Immature natural killer cell (primary cell): Measurements from ENCODE around the gene IMMP2L. TPM values are rescaled to one million over a fixed set of nuclear protein-coding genes. Genes with fewer than 3 reads are reported as not detected.

Source experiments
- DNase-seq, 3 donors: peaks; one replicate each; pipeline ENCODE4 v3.0.0; 2022; ENCODE audit warnings: mixed read lengths in 1 of 3
- H3K27ac Mint-ChIP-seq, 6 donors: one replicate each; pipeline ENCODE4 v1.8.0; 2020; ENCODE audit warnings: mixed read lengths in 6 of 6, mild to moderate bottlenecking in 5 of 6, inconsistent platforms in 4 of 6, moderate library complexity in 3 of 6
- H3K27me3 Mint-ChIP-seq, 3 donors: one replicate each; pipeline ENCODE4 v1.8.0; 2020 to 2021; ENCODE audit warnings: low read depth in 3 of 3, mild to moderate bottlenecking in 3 of 3, mixed read lengths in 3 of 3, moderate library complexity in 3 of 3, inconsistent platforms in 1 of 3
- H3K36me3 Mint-ChIP-seq, 3 donors: one replicate each; pipeline ENCODE4 v1.8.0; 2020; ENCODE audit warnings: mixed read lengths in 3 of 3, inconsistent platforms in 2 of 3, mild to moderate bottlenecking in 2 of 3
- H3K4me1 Mint-ChIP-seq, 2 donors: one replicate each; pipeline ENCODE4 v1.8.0; 2020; ENCODE audit warnings: inconsistent platforms in 2 of 2, mild to moderate bottlenecking in 2 of 2, mixed read lengths in 2 of 2, moderate library complexity in 1 of 2
- H3K4me3 Mint-ChIP-seq, 5 donors: one replicate each; pipeline ENCODE4 v1.8.0; 2020; ENCODE audit warnings: mild to moderate bottlenecking in 5 of 5, mixed read lengths in 5 of 5, inconsistent platforms in 3 of 5, moderate library complexity in 3 of 5
- H3K9me3 Mint-ChIP-seq, 6 donors: one replicate each; pipeline ENCODE4 v1.8.0; 2020; ENCODE audit warnings: mild to moderate bottlenecking in 6 of 6, mixed read lengths in 6 of 6, inconsistent platforms in 4 of 6, moderate library complexity in 3 of 6
- polyA plus RNA-seq, 3 donors: library from polyadenylated mRNA; unstranded; fragments of 300-500 nt; fragmentation: Illumina TruSeq; gene quantifications; one replicate each; pipeline ENCODE4 v1.2.3, GENCODE V29; 2021

IMMP2L gene
- polyA plus RNA-seq, 3 donors from 2014 or later = 17.0 to 20.7 TPM; not detected in 1

- Mint-ChIP-seq H3K4me1 (no peaks in the 10 kb centered on the region), H3K36me3 (peaks cover 0 to 3% (median 0%) of the 10 kb centered on the region in 3 donors), H3K4me3 (no peak overlapping the region), H3K27ac (no peak overlapping the region), H3K27me3 (no peaks in the 10 kb centered on the region), H3K9me3 (peaks cover 0 to 18% (median 2%) of the 10 kb centered on the region in 6 donors)
- DNase-seq = no peak
Observed at GRCh38 chr7:110830778-110831177, 731.5 kb downstream of the IMMP2L start.

GRCh38 chr7:110827936-110828335, 734.4 kb downstream of the IMMP2L start:
- Mint-ChIP-seq H3K27ac (no peak overlapping the region), H3K9me3 (peaks cover 4 to 22% (median 7%) of the 10 kb centered on the region in 6 donors), H3K36me3 (no peaks in the 10 kb centered on the region), H3K27me3 (no peaks in the 10 kb centered on the region), H3K4me3 (no peak overlapping the region), H3K4me1 (no peaks in the 10 kb centered on the region)
- no peak for DNase-seq

- Mint-ChIP-seq H3K36me3 (peaks cover 0 to under 1% (median under 1%) of the 10 kb centered on the region in 3 donors), H3K27ac (no peak overlapping the region), H3K27me3 (no peaks in the 10 kb centered on the region), H3K9me3 (peaks cover 4 to 22% (median 7%) of the 10 kb centered on the region in 6 donors), H3K4me3 (no peak overlapping the region), H3K4me1 (no peaks in the 10 kb centered on the region)
- DNase-seq = no peak
Observed at GRCh38 chr7:110827287-110827855, 734.9 kb downstream of the IMMP2L start.

- Mint-ChIP-seq H3K27me3 (no peaks in the 10 kb centered on the region), H3K9me3 (peaks cover 9 to 26% (median 14%) of the 10 kb centered on the region in 6 donors), H3K4me3 (no peak overlapping the region), H3K27ac (no peak overlapping the region), H3K36me3 (no peaks in the 10 kb centered on the region), H3K4me1 (no peaks in the 10 kb centered on the region)
- DNase-seq = no peak
Observed at GRCh38 chr7:110813986-110814385, 748.3 kb downstream of the IMMP2L start.

- Mint-ChIP-seq H3K36me3 (no peaks in the 10 kb centered on the region), H3K4me1 (no peaks in the 10 kb centered on the region), H3K27me3 (no peaks in the 10 kb centered on the region), H3K27ac (no peak overlapping the region), H3K4me3 (no peak overlapping the region), H3K9me3 (peaks cover 0 to 32% (median 10%) of the 10 kb centered on the region in 6 donors)
- DNase-seq = no peak
Observed at GRCh38 chr7:110809832-110810231, 752.5 kb downstream of the IMMP2L start.

GRCh38 chr7:110808361-110808760, 753.9 kb downstream of the IMMP2L start:
- Mint-ChIP-seq H3K4me1 (no peaks in the 10 kb centered on the region), H3K27me3 (no peaks in the 10 kb centered on the region), H3K9me3 (peaks cover 0 to 33% (median 10%) of the 10 kb centered on the region in 6 donors), H3K36me3 (no peaks in the 10 kb centered on the region), H3K4me3 (no peak overlapping the region), H3K27ac (no peak overlapping the region)
- no peak for DNase-seq

GRCh38 chr7:110804501-110804900, 757.8 kb downstream of the IMMP2L start:
- no peak for DNase-seq
- H3K36me3 Mint-ChIP-seq = no peaks in the 10 kb centered on the region
- peaks cover 0 to 37% (median 7%) of the 10 kb centered on the region in 6 donors for H3K9me3 Mint-ChIP-seq
- H3K4me1 Mint-ChIP-seq = no peaks in the 10 kb centered on the region
- H3K27me3 Mint-ChIP-seq = peaks cover 0 to 1% (median 0%) of the 10 kb centered on the region in 3 donors
- no peak overlapping the region for H3K4me3 Mint-ChIP-seq
- H3K27ac Mint-ChIP-seq = no peak overlapping the region

- Mint-ChIP-seq H3K27ac (no peak overlapping the region), H3K9me3 (peaks cover 0 to 37% (median 7%) of the 10 kb centered on the region in 6 donors), H3K4me1 (no peaks in the 10 kb centered on the region), H3K36me3 (no peaks in the 10 kb centered on the region), H3K4me3 (no peak overlapping the region), H3K27me3 (peaks cover 0 to 1% (median 0%) of the 10 kb centered on the region in 3 donors)
- no peak for DNase-seq
Observed at GRCh38 chr7:110803602-110804143, 758.6 kb downstream of the IMMP2L start.

- no peak overlapping the region for H3K4me3 Mint-ChIP-seq
- no peaks in the 10 kb centered on the region for H3K36me3 Mint-ChIP-seq
- peaks cover 0 to 33% (median 9%) of the 10 kb centered on the region in 6 donors for H3K9me3 Mint-ChIP-seq
- no peak for DNase-seq
- H3K4me1 Mint-ChIP-seq = no peaks in the 10 kb centered on the region
- peaks cover 0 to 1% (median 0%) of the 10 kb centered on the region in 3 donors for H3K27me3 Mint-ChIP-seq
- H3K27ac Mint-ChIP-seq = no peak overlapping the region
Observed at GRCh38 chr7:110801502-110801901, 760.8 kb downstream of the IMMP2L start.

GRCh38 chr7:110800984-110801383, 761.3 kb downstream of the IMMP2L start:
- peaks cover 0 to 4% (median 0%) of the 10 kb centered on the region in 3 donors for H3K27me3 Mint-ChIP-seq
- H3K4me1 Mint-ChIP-seq = no peaks in the 10 kb centered on the region
- peaks cover 0 to 31% (median 9%) of the 10 kb centered on the region in 6 donors for H3K9me3 Mint-ChIP-seq
- H3K4me3 Mint-ChIP-seq = no peak overlapping the region
- H3K27ac Mint-ChIP-seq = no peak overlapping the region
- no peaks in the 10 kb centered on the region for H3K36me3 Mint-ChIP-seq
- no peak for DNase-seq

- peaks cover 2 to 39% (median 6%) of the 10 kb centered on the region in 6 donors for H3K9me3 Mint-ChIP-seq
- H3K27me3 Mint-ChIP-seq = peaks cover 0 to 5% (median 0%) of the 10 kb centered on the region in 3 donors
- no peak overlapping the region for H3K27ac Mint-ChIP-seq
- no peaks in the 10 kb centered on the region for H3K36me3 Mint-ChIP-seq
- H3K4me1 Mint-ChIP-seq = no peaks in the 10 kb centered on the region
- no peak overlapping the region for H3K4me3 Mint-ChIP-seq
- DNase-seq = no peak
Observed at GRCh38 chr7:110797656-110798055, 764.6 kb downstream of the IMMP2L start.

- H3K4me3 Mint-ChIP-seq = no peak overlapping the region
- H3K27me3 Mint-ChIP-seq = peaks cover 0 to 2% (median 0%) of the 10 kb centered on the region in 3 donors
- H3K4me1 Mint-ChIP-seq = no peaks in the 10 kb centered on the region
Observed at GRCh38 chr7:110790992-110791391, 771.3 kb downstream of the IMMP2L start.

GRCh38 chr7:110786328-110786965, 775.8 kb downstream of the IMMP2L start:
- Mint-ChIP-seq H3K36me3 (peaks cover 0 to 3% (median 0%) of the 10 kb centered on the region in 3 donors), H3K27ac (no peak overlapping the region), H3K4me1 (no peaks in the 10 kb centered on the region), H3K4me3 (no peak overlapping the region), H3K9me3 (peaks cover 0 to 13% (median 6%) of the 10 kb centered on the region in 6 donors), H3K27me3 (peaks cover 0 to 2% (median 0%) of the 10 kb centered on the region in 3 donors)
- DNase-seq = no peak

More at GRCh38 chr7:110790992-110791391, 771.3 kb downstream of the IMMP2L start:
- peaks cover 0 to 3% (median 0%) of the 10 kb centered on the region in 3 donors for H3K36me3 Mint-ChIP-seq
- no peak overlapping the region for H3K27ac Mint-ChIP-seq
- peaks cover 5 to 25% (median 7%) of the 10 kb centered on the region in 6 donors for H3K9me3 Mint-ChIP-seq
- DNase-seq = no peak

- H3K4me1 Mint-ChIP-seq = no peaks in the 10 kb centered on the region
- no peak overlapping the region for H3K4me3 Mint-ChIP-seq
- H3K27ac Mint-ChIP-seq = no peak overlapping the region
- DNase-seq = no peak
- peaks cover 2 to 6% (median 4%) of the 10 kb centered on the region in 6 donors for H3K9me3 Mint-ChIP-seq
- H3K27me3 Mint-ChIP-seq = peaks cover 0 to 2% (median 0%) of the 10 kb centered on the region in 3 donors
- no peaks in the 10 kb centered on the region for H3K36me3 Mint-ChIP-seq
Observed at GRCh38 chr7:110784749-110785148, 777.5 kb downstream of the IMMP2L start.
